HEK293 (cell line): ENCODE results near the gene ARPIN.

Source experiments
- ATF2 ChIP-seq: fragments of 450-650 bp; formaldehyde crosslinking; IDR thresholded peaks from 2 replicates; pipeline ENCODE4 v1.5.1; 2016; ENCODE audit warnings: missing biosample characterization, missing genetic modification characterization, low read depth
- CTCF ChIP-seq: fragments of 450-650 bp; formaldehyde crosslinking; IDR thresholded peaks from 2 replicates; pipeline ENCODE4 v1.5.1; 2016; ENCODE audit warnings: missing biosample characterization, missing genetic modification characterization
- GLI4 ChIP-seq: fragments of 450-650 bp; formaldehyde crosslinking; IDR thresholded peaks from 2 replicates; pipeline ENCODE4 v1.5.1; 2016; ENCODE audit warnings: missing biosample characterization, missing genetic modification characterization
- PATZ1 ChIP-seq: fragments of 450-650 bp; formaldehyde crosslinking; IDR thresholded peaks from 2 replicates; pipeline ENCODE4 v1.5.1; 2016; ENCODE audit warnings: missing biosample characterization, missing genetic modification characterization
- ZBTB6 ChIP-seq: fragments of 450-650 bp; formaldehyde crosslinking; IDR thresholded peaks from 2 replicates; pipeline ENCODE4 v1.5.1; 2017; ENCODE audit warnings: missing biosample characterization, missing genetic modification characterization
- ZNF138 ChIP-seq: fragments of 450-650 bp; formaldehyde crosslinking; IDR thresholded peaks from 2 replicates; pipeline ENCODE4 v1.5.1; 2016; ENCODE audit warnings: missing biosample characterization, missing genetic modification characterization, borderline replicate concordance
- ZNF148 ChIP-seq: fragments of 450-650 bp; formaldehyde crosslinking; IDR thresholded peaks from 2 replicates; pipeline ENCODE4 v1.5.0; 2017; ENCODE audit warnings: missing biosample characterization, missing genetic modification characterization, borderline replicate concordance
- ZNF169 ChIP-seq: fragments of 450-650 bp; formaldehyde crosslinking; IDR thresholded peaks from 2 replicates; pipeline ENCODE4 v1.5.1; 2016; ENCODE audit warnings: missing biosample characterization, missing genetic modification characterization
- ZNF202 ChIP-seq: fragments of 450-650 bp; formaldehyde crosslinking; IDR thresholded peaks from 2 replicates; pipeline ENCODE4 v1.5.1; 2016; ENCODE audit warnings: missing biosample characterization, missing genetic modification characterization, borderline replicate concordance
- ZNF292 ChIP-seq: fragments of 450-650 bp; formaldehyde crosslinking; IDR thresholded peaks from 2 replicates; pipeline ENCODE4 v1.5.1; 2016; ENCODE audit warnings: low read depth, missing biosample characterization, missing genetic modification characterization, borderline replicate concordance

GRCh38 chr15:89870688-89871288 is 42.0 kb downstream of the ARPIN start:
- TF ChIP-seq ZNF169 (tag by site-specific recombination) = no peak
- TF ChIP-seq ZNF138 (tag by site-specific recombination) = no peak
- no peak for TF ChIP-seq ZNF148
- TF ChIP-seq CTCF (tag by site-specific recombination) = no peak
- TF ChIP-seq ZNF292 = no peak
- no peak for TF ChIP-seq ZNF202 (tag by site-specific recombination)
- no peak for TF ChIP-seq PATZ1 (tag by site-specific recombination)
- no peak for TF ChIP-seq ZBTB6 (tag by site-specific recombination)
- no peak for TF ChIP-seq ATF2 (tag by site-specific recombination)
- no peak for TF ChIP-seq GLI4
